Spleen (tissue), 7 donors: ENCODE data around the gene IGHMBP2.

Source experiments
- POLR2A ChIP-seq, 3 donors: fragments of 450-650 bp; IDR thresholded peaks; one replicate each; pipeline ENCODE4 v1.5.1; 2017; ENCODE audit warnings: antibody characterized with exemption in 3 of 3, mild to moderate bottlenecking in 1 of 3
- POLR2AphosphoS5 ChIP-seq, 3 donors: sonication (generic); formaldehyde crosslinking; IDR thresholded peaks; one replicate each; pipeline ENCODE4 v1.5.1; 2017; ENCODE audit warnings: antibody characterized with exemption in 3 of 3
- TF ChIP-seq, protein P1 (sequence below), 11 experiments: fragments of 200-600 bp in 7 of 11; fragments of 450-650 bp in 4 of 11; sonication (generic) in 4 of 11; IDR thresholded peaks in 8 of 11; conservative IDR thresholded peaks in 3 of 11; 1 replicate in 7 of 11; 2 replicates in 4 of 11; pipeline versions ENCODE4 v1.4.0 to v1.8.0; 2016 to 2021; ENCODE audit warnings: antibody characterized with exemption in 11 of 11, inconsistent platforms in 4 of 11, mild to moderate bottlenecking in 1 of 11
- donor health status: DM: no; HTN: no; CAD: no; lungs with moderate emphysema.
- donor health status: DM: no; HTN: no; CAD: no.
- donor health status: DM: no; HTN: no; CAD: no.

DNA sequence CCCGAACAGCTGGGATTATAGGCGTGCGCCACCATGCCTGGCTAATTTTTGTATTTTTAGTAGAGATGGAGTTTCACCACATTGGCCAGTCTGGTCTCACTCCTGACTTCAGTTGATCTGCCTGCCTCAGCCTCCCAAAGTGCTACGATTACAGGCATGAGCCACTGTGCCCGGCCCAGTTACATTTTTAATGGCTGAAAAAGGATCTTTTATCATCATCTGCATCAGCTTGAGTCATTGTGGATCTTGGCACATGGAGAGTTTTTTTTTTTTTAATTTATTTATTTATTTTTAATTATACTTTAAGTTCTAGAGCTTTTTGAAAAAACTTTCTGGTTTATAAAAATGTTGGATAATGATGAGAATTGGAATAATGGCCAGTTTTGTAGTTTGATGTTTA is 8.6 kb downstream of the IGHMBP2 start:
- TF ChIP-seq, protein P1, sequence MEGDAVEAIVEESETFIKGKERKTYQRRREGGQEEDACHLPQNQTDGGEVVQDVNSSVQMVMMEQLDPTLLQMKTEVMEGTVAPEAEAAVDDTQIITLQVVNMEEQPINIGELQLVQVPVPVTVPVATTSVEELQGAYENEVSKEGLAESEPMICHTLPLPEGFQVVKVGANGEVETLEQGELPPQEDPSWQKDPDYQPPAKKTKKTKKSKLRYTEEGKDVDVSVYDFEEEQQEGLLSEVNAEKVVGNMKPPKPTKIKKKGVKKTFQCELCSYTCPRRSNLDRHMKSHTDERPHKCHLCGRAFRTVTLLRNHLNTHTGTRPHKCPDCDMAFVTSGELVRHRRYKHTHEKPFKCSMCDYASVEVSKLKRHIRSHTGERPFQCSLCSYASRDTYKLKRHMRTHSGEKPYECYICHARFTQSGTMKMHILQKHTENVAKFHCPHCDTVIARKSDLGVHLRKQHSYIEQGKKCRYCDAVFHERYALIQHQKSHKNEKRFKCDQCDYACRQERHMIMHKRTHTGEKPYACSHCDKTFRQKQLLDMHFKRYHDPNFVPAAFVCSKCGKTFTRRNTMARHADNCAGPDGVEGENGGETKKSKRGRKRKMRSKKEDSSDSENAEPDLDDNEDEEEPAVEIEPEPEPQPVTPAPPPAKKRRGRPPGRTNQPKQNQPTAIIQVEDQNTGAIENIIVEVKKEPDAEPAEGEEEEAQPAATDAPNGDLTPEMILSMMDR (IDR thresholded peaks at IDR 0.05 in 8 of 11, conservative IDR thresholded peaks at IDR 0.05 in 3 of 11) = no peak
- TF ChIP-seq POLR2A (IDR thresholded peaks at IDR 0.05) (no peak), POLR2AphosphoS5 (IDR thresholded peaks at IDR 0.05) (no peak)
